Lower leg skin (tissue), 4 donors: ENCODE results near the gene FAM107B. TPM values are rescaled to one million over a fixed set of nuclear protein-coding genes. Genes with fewer than 3 reads are reported as not detected.

Experiments
- DNase-seq, 2 donors: peaks; one replicate each; pipeline ENCODE4 v3.0.0-alpha.2; 2019; ENCODE audit warnings: low spot score in 2 of 2
- H3K4me3 ChIP-seq: fragments of 200-600 bp; sonication (generic); 2 replicates; pipeline ENCODE4 v1.5.1; 2017; ENCODE audit warnings: mild to moderate bottlenecking, low read depth; ENCODE audit not compliant: poor library complexity, severe bottlenecking
- POLR2A ChIP-seq, 2 donors: fragments of 450-650 bp; IDR thresholded peaks; one replicate each; pipeline ENCODE4 v1.6.1; 2016 to 2017; ENCODE audit warnings: antibody characterized with exemption in 2 of 2, mild to moderate bottlenecking in 1 of 2, moderate library complexity in 1 of 2
- WGBS, 2 donors: methylation state at CpG; one replicate each; pipeline ENCODE4 v1.1.5; 2018; 5-methylcytosine and 5-hydroxymethylcytosine counted together
- intact Hi-C: fragments of 100-400 bp; cut with DNase I; formaldehyde crosslinking; loops from one replicate; pipeline ENCODE4 v1.15.0; 2023; ENCODE audit warnings: low total_unique reads
- total RNA-seq, 4 donors: library from RNA; depleted of rRNA; stranded (reverse); fragments of >200 nt; gene quantifications; one replicate each; pipeline ENCODE4 v1.1.0, GENCODE V29; 2016
- TF ChIP-seq, protein P1 (sequence below), 3 donors: fragments of 450-650 bp; IDR thresholded peaks; one replicate each; pipeline ENCODE4 v1.5.1; 2016; ENCODE audit warnings: antibody characterized with exemption in 3 of 3, mild to moderate bottlenecking in 3 of 3, moderate library complexity in 2 of 3

Gene FAM107B
- total RNA-seq, 4 donors from 2014 or later: 28.3 to 52.7 (median 31.0) TPM

DNA sequence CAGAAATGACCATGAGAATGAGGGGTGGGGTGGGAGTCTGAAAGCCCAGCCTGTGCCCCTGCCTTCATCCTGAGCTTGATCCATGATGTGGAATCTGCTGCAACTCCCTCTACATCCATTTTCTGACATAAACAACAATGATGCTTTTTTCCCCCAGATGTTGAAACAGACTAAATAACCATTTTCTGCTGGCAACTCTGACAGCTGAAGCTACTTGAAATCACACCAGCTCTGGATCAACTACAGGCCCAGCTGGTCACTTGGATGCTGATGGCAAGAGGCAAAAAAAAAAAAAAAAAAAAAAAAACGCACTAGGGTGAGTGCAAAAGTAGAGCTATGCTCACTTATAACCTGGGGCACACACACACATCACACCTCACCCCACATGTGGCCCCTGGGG, 74.2 kb downstream of the FAM107B start:
- H3K4me3 ChIP-seq: no peak overlapping the region
- TF ChIP-seq, protein P1, sequence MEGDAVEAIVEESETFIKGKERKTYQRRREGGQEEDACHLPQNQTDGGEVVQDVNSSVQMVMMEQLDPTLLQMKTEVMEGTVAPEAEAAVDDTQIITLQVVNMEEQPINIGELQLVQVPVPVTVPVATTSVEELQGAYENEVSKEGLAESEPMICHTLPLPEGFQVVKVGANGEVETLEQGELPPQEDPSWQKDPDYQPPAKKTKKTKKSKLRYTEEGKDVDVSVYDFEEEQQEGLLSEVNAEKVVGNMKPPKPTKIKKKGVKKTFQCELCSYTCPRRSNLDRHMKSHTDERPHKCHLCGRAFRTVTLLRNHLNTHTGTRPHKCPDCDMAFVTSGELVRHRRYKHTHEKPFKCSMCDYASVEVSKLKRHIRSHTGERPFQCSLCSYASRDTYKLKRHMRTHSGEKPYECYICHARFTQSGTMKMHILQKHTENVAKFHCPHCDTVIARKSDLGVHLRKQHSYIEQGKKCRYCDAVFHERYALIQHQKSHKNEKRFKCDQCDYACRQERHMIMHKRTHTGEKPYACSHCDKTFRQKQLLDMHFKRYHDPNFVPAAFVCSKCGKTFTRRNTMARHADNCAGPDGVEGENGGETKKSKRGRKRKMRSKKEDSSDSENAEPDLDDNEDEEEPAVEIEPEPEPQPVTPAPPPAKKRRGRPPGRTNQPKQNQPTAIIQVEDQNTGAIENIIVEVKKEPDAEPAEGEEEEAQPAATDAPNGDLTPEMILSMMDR (IDR thresholded peaks at IDR 0.05): no peak
- no peak for TF ChIP-seq POLR2A (IDR thresholded peaks at IDR 0.05)
- DNase-seq: no peak
- intact Hi-C loops: no loop called here
- WGBS, 2 donors: 0 to 43% methylated on average over 1 of the region's 1 CpG

DNA sequence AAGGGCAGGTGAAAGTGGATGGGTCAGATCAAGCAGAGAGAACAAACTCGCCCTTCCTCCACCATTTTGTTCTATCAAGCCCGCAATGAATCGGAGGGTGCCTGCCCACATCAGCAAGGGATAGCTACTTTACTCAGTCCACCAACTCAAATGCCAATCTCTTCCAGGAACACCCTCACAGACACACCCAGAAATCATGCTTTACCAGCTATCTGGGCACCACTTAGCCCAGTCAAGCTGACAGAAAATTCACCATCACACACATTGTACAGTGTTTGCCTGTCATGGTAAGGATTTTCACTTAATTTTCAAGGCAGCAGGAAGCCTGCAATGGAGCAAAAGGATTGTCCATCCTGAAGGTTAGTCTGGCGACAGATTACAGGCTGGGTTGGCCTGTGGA, 75.2 kb downstream of the FAM107B start:
- no peak overlapping the region for H3K4me3 ChIP-seq
- WGBS, 2 donors: 96 to 99% methylated on average over 4 of the region's 4 CpGs
- intact Hi-C loops: no loop called here
- DNase-seq: no peak
- no peak for TF ChIP-seq POLR2A (IDR thresholded peaks at IDR 0.05)
- TF ChIP-seq, protein P1 (IDR thresholded peaks at IDR 0.05): no peak

DNA sequence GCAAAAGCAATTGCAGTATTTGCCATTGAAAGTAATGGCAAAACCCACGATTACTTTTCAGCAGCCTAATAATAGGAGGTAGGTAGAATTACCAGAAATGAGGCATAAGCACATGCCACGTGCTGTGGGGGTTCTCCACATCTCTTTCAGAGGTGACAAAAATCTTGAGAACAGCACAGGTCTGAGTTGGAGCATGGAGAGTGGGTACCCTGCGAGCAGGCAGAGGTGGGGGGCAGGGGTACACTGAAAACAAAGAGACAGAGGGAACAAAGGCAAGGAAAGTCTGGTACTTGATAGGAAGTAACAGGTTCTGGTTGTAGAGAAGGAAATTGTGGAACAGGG, 75.9 kb downstream of the FAM107B start:
- intact Hi-C loops: no loop called here
- no peak overlapping the region for H3K4me3 ChIP-seq
- 49 to 55% methylated on average over 3 of the region's 3 CpGs for WGBS, 2 donors
- TF ChIP-seq POLR2A (IDR thresholded peaks at IDR 0.05): no peak
- TF ChIP-seq, protein P1 (IDR thresholded peaks at IDR 0.05): no peak
- DNase-seq: no peak

DNA sequence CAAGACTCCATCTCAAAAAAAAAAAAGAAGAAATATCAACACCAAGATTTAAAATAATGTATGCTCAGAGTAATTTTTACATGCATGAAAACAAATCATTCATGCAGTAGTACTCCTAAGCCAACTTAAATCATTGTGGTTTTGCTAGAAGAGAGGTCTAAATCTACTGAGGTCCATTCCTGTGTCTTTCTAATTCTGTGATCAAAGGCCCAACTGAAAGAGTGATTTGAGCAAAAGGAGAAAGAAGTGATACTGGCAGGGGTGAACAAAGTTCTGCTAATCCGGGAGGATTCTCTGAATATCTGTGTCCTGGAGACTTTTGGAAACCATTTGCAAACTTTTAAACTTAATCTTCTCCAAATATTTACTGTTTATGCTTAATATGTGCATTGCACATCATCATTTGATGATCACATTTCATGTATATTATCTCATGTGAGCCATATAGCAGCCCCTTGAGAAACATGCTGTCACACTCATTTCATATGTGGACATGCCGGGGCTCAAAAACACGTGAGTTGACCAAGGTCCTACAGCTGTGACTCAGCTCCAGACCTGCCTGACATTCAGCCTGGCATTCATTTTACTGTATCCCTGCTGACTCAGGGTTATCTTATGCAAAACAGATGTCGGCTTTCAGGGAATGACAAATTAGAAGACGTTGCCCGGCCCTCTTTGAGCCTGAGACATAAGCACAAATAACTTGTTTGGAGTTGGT, 76.4 kb downstream of the FAM107B start:
- no peak for TF ChIP-seq POLR2A (IDR thresholded peaks at IDR 0.05)
- TF ChIP-seq, protein P1 (IDR thresholded peaks at IDR 0.05): no peak
- DNase-seq: peak in 1 of 2 donors; percentile 17
- intact Hi-C loops: no loop called here
- H3K4me3 ChIP-seq: no peak overlapping the region
- 42 to 48% methylated on average over 6 of the region's 6 CpGs for WGBS, 2 donors

DNA sequence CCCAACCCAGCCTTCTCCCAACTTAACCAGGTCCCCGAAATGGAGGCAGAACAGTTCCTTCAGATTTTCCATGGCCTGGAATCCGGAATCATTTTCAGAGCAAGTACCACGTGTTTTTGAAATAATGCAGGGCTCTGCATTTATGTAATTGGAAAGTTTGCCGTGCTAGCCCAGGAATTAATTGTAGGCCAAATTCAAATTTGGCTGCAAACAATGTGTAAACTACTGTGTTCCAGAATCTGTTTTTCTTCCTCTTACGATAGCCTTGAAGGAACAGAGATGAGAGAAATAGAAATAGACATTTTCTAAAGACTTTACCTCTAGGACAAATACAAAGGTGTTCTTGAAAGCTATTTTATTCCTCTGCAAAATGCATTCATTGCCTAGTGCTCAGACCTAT, 77.4 kb downstream of the FAM107B start:
- WGBS, 2 donors: 64 to 65% methylated on average over 5 of the region's 5 CpGs
- intact Hi-C loops: no loop called here
- H3K4me3 ChIP-seq: no peak overlapping the region
- TF ChIP-seq, protein P1 (IDR thresholded peaks at IDR 0.05): no peak
- TF ChIP-seq POLR2A (IDR thresholded peaks at IDR 0.05): no peak
- DNase-seq: no peak

DNA sequence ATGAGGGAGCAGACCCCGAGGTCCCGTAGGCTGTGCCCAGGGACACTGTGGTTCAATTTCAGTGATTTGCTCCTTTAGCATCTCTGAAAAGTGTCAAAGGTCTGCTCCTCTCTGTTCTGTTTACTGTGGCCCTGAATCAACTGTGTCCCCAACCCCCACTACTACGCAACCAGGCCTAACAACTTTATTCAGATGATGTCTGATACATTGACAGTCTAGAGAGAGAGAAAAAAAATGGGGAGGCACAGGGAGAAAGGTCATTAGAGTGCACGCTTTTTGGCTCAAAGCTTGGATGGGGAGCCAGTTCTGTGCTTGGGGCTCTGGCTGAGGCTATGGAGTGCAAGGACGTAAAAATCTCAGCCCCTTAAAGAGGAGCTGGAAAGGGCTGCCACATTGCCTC, 77.9 kb downstream of the FAM107B start:
- TF ChIP-seq, protein P1 (IDR thresholded peaks at IDR 0.05): no peak
- no peak for TF ChIP-seq POLR2A (IDR thresholded peaks at IDR 0.05)
- intact Hi-C loops: no loop called here
- no peak overlapping the region for H3K4me3 ChIP-seq
- no peak for DNase-seq
- 77 to 82% methylated on average over 5 of the region's 5 CpGs for WGBS, 2 donors
